HG02981 (cell line): ENCODE results near the gene EIF1AY.
"Not testable (repeated sequence)": the region's sequence is repeated elsewhere in the genome, so short reads cannot be mapped to it uniquely, and the experiment has no call there.

Source experiments
- ATAC-seq: cut with Tn5 transposase; IDR thresholded peaks from one replicate; pipeline ENCODE4 v1.9.1; 2021; ENCODE audit warnings: mild to moderate bottlenecking, moderate library complexity; ENCODE audit not compliant: unreplicated experiment

The EIF1AY gene

GRCh38 chrY:20575531-20576121 lies at the start of gene EIF1AY:
Gene EIF1AY (plus strand): TSS chrY:20575776. CDS start chrY:20575872, 96 bp downstream.
- ATAC-seq = peak; percentile 91

- no peak for ATAC-seq
Measured at GRCh38 chrY:20528435-20528834, 47.1 kb upstream of the EIF1AY start.

GRCh38 chrY:20538186-20538585 lies 37.4 kb upstream of the EIF1AY start:
- no peak for ATAC-seq

GRCh38 chrY:20538933-20539332 lies 36.6 kb upstream of the EIF1AY start:
- ATAC-seq = no peak

GRCh38 chrY:20544451-20544960 lies 31.1 kb upstream of the EIF1AY start:
- no peak for ATAC-seq

- ATAC-seq = no peak
Measured at GRCh38 chrY:20546071-20546470, 29.5 kb upstream of the EIF1AY start.

- no peak for ATAC-seq
Measured at GRCh38 chrY:20549289-20549688, 26.3 kb upstream of the EIF1AY start.

- ATAC-seq = no peak
Measured at GRCh38 chrY:20551840-20552239, 23.7 kb upstream of the EIF1AY start.

- not testable (repeated sequence) for ATAC-seq
Measured at GRCh38 chrY:20552764-20553323, 22.7 kb upstream of the EIF1AY start.

- no peak for ATAC-seq
Measured at GRCh38 chrY:20555820-20556219, 19.8 kb upstream of the EIF1AY start.

- no peak for ATAC-seq
Measured at GRCh38 chrY:20558677-20559076, 16.9 kb upstream of the EIF1AY start.

GRCh38 chrY:20559873-20560512 lies 15.6 kb upstream of the EIF1AY start:
- ATAC-seq = no peak

GRCh38 chrY:20571306-20571705 lies 4.3 kb upstream of the EIF1AY start:
- no peak for ATAC-seq

- no peak for ATAC-seq
Measured at GRCh38 chrY:20576506-20576905, 930 bp downstream of the EIF1AY start.

- no peak for ATAC-seq
Measured at GRCh38 chrY:20578206-20578605, 2.6 kb downstream of the EIF1AY start.

- no peak for ATAC-seq
Measured at GRCh38 chrY:20581687-20582086, 6.1 kb downstream of the EIF1AY start.

GRCh38 chrY:20586161-20586560 lies 10.6 kb downstream of the EIF1AY start:
- no peak for ATAC-seq
